Measurements from ENCODE around the gene LHX4.

The LHX4 gene

DNA sequence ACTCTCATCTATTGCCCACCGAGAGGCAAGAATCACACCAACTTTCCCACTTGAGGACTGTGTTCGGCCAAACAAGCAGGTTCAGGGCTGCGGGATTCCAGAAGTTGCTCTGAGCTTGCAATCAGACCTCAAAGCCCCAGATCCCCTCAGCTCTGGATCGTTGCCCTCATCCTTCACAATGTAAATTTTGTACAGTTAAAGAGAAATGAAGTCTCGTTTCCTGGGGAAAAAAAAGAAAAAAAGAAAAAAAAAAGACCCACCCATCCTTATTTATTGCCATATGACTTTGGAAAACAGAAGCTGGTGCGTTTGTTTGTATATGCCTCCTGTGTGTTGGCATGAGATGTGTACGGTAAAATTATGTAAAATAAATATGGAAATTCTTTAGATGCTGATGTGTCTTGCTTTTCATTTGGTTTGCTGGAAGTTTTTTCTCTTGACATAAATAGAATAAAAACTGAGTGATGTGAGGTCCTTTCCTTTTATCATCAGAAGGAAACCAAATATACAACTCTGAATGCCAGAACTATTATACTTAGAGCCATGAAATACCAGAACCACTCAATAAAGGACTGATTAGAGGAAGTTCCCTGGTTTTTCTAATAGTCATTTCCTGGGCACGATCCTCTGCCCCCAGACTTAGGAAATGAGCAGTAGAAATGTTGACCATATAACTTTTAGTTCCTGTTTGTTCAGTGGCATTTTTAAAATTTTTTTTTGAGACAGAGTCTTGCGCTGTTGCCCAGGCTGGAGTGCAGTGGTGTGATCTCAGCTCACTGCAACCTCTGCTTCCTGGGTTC, 48.7 kb downstream of the LHX4 start:
- no peak overlapping the region for H3K27ac ChIP-seq
- no peak for TF ChIP-seq ZFX (IDR thresholded peaks at IDR 0.05)
- TF ChIP-seq, protein P1, sequence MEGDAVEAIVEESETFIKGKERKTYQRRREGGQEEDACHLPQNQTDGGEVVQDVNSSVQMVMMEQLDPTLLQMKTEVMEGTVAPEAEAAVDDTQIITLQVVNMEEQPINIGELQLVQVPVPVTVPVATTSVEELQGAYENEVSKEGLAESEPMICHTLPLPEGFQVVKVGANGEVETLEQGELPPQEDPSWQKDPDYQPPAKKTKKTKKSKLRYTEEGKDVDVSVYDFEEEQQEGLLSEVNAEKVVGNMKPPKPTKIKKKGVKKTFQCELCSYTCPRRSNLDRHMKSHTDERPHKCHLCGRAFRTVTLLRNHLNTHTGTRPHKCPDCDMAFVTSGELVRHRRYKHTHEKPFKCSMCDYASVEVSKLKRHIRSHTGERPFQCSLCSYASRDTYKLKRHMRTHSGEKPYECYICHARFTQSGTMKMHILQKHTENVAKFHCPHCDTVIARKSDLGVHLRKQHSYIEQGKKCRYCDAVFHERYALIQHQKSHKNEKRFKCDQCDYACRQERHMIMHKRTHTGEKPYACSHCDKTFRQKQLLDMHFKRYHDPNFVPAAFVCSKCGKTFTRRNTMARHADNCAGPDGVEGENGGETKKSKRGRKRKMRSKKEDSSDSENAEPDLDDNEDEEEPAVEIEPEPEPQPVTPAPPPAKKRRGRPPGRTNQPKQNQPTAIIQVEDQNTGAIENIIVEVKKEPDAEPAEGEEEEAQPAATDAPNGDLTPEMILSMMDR (conservative IDR thresholded peaks at IDR 0.05) = no peak

DNA sequence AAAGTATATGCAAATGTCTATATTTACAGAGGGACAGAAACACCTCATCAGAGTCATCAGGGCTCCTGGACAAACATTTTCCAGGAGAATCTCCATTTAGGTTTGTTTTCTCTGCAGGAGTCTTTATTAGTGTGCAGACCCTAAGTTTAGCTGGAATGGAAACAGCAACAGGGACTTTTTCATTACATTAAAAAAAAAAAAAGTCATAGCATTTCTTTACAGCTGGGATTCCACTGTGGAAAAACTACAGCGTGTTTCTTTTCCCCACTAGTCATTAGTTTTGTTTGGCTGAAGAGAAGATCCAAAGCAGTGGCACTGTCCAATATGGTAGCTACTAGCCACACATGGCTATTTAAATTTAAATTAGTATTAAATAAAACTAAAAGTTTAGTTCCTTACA, 49.6 kb downstream of the LHX4 start:
- H3K27ac ChIP-seq = no peak overlapping the region
- no peak for TF ChIP-seq ZFX (IDR thresholded peaks at IDR 0.05)
- TF ChIP-seq, protein P1 (conservative IDR thresholded peaks at IDR 0.05) = no peak

DNA sequence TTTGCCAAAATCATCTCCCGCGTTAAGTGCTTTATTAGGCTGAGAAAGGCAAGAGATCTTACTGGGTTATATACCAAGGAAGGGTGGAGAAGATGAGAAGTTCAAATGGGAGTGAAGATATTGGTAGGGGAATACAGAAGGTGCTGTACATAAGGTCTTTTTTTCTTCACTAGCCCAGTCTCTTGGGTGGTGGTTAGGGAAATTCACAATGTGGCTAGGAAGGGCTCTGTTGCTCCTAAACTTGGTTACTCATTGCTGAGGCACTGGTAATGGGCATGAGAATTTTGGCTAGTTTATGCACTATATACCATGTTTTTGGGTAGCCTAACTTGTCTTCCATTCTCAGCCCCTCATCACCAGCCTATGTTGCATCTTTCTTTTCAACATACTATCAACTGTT, 50.6 kb downstream of the LHX4 start:
- TF ChIP-seq, protein P1 (conservative IDR thresholded peaks at IDR 0.05) = no peak
- no peak for TF ChIP-seq ZFX (IDR thresholded peaks at IDR 0.05)
- H3K27ac ChIP-seq = no peak overlapping the region

DNA sequence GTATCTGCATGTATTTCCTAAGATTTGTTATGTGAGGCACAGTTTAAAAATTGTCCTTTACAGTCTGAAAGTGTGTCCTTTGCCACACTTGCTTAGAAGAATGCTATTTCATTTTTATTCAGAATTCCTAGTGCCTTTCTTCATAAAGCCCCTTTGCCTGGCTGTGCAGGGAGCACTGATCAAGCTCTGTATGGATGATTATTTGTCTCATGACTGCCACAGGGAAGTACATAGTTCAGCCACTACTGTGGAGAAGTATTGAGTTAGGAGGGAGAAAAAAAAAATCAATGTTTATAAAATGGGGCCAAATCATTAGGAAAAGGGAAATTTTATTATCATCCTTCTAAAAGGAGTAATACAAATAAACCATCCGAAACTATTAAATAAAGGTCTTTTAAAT, 51.4 kb downstream of the LHX4 start:
- no peak for TF ChIP-seq ZFX (IDR thresholded peaks at IDR 0.05)
- TF ChIP-seq, protein P1 (conservative IDR thresholded peaks at IDR 0.05) = no peak
- no peak overlapping the region for H3K27ac ChIP-seq

DNA sequence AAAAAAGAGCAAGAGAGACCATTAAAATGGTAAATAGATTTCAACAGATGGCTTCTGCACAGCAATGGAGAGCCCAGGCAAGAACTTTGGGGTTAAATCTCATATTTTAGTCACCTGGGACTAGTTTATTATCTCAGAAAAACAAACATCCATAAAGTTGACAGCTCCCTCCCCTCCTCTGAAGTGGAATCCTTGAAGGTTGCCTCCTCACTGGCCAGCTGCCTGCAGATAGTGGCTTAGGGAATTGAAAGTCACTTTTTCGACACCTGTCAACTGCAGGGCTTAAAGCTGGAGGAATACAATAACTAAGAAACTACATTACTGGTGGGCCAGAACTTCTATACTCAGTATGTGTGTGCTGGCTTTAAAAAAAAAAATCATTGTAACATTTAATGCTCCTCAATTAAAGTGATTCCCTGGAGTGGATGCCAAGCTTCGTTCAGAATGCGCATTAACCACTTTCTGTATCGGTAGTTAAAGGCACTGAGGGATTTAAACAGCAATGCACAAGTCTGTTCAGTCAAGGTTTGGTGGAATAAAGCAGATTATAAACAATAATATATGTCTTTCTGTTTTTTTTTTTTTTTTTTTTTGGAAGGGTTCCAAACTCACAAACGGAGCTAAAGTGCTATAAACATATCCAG, 52.5 kb downstream of the LHX4 start:
- TF ChIP-seq ZFX (IDR thresholded peaks at IDR 0.05) = no peak
- H3K27ac ChIP-seq = no peak overlapping the region

DNA sequence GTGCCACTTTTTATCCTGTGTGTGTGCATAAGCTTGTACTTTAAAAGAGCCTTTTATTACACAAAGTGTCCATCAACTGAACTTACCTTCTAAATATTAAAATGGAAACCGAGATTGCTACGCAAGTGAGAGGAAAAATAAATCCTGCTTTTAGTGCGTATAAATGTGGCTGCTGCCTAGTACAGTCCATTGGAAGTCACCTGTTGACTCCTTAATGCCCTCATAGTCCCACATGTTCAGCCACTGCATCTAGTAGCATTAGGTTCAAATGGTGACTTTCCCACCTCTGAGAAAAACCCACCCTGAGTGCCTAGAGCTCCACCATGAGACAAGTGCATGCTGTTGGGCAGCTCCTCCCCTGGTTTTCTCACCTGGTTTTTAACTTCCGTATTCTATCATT, 53.0 kb downstream of the LHX4 start:
- H3K27ac ChIP-seq = no peak overlapping the region
- TF ChIP-seq, protein P1 (conservative IDR thresholded peaks at IDR 0.05) = no peak
- TF ChIP-seq ZFX (IDR thresholded peaks at IDR 0.05) = no peak

DNA sequence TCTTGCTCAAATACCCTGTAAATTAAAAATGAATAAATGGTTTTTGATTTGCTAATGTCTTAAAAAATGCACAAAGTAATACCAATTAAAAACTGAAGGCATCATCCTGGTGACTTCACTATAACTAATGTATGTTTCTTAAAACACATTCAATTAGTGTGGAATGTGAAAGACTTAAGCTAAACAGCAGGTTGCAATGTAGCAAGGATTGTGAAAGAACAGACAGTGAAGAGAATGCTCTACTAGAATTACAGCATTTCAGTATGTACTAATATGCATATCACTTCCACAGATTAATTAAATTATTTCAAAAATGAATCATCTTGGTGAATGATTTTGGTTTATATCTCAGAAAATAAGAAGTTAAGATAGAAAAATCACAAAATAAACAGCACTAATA, 56.4 kb downstream of the LHX4 start:
- no peak overlapping the region for H3K27ac ChIP-seq
- TF ChIP-seq, protein P1 (conservative IDR thresholded peaks at IDR 0.05) = no peak
- no peak for TF ChIP-seq ZFX (IDR thresholded peaks at IDR 0.05)

All from C4-2B (cell line).